Measurements from ENCODE around the gene INPP5E. TPM values are rescaled to one million over a fixed set of nuclear protein-coding genes. Genes with fewer than 3 reads are reported as not detected.

Gene INPP5E
- total RNA-seq, 2 donors from 2014 or later = 6.4 to 9.1 TPM

- no peak overlapping the region for H3K27ac ChIP-seq
- no peaks in the 10 kb centered on the region for H3K4me1 ChIP-seq
- no peak overlapping the region for H3K4me3 ChIP-seq
- no peaks in the 10 kb centered on the region for H3K9me3 ChIP-seq
- no peak for DNase-seq (ENCODE audit: low spot score)
- H3K27me3 ChIP-seq = no peaks in the 10 kb centered on the region
- H3K36me3 ChIP-seq = peaks cover 93% of the 10 kb centered on the region
- TF ChIP-seq CTCF (IDR thresholded peaks at IDR 0.05) = no peak
Measured at GRCh38 chr9:136447173-136447778, 7.6 kb upstream of the INPP5E start.

GRCh38 chr9:136445799-136446198 is 6.2 kb upstream of the INPP5E start:
- no peak for TF ChIP-seq CTCF (IDR thresholded peaks at IDR 0.05)
- no peak overlapping the region for H3K27ac ChIP-seq
- no peak overlapping the region for H3K4me3 ChIP-seq
- no peaks in the 10 kb centered on the region for H3K9me3 ChIP-seq
- H3K4me1 ChIP-seq = no peaks in the 10 kb centered on the region
- peaks cover 98% of the 10 kb centered on the region for H3K36me3 ChIP-seq
- DNase-seq (ENCODE audit: low spot score) = no peak
- H3K27me3 ChIP-seq = no peaks in the 10 kb centered on the region

GRCh38 chr9:136444102-136444501 is 4.5 kb upstream of the INPP5E start:
- no peak for DNase-seq (ENCODE audit: low spot score)
- Histone ChIP-seq H3K4me3 (no peak overlapping the region), H3K36me3 (peaks cover 83% of the 10 kb centered on the region), H3K4me1 (peaks cover 0 to 9% of the 10 kb centered on the region in 2 donors), H3K27ac (no peak overlapping the region), H3K27me3 (no peaks in the 10 kb centered on the region), H3K9me3 (no peaks in the 10 kb centered on the region)
- no peak for TF ChIP-seq CTCF (IDR thresholded peaks at IDR 0.05)

- no peak for TF ChIP-seq CTCF (IDR thresholded peaks at IDR 0.05)
- Histone ChIP-seq H3K9me3 (no peaks in the 10 kb centered on the region), H3K27me3 (no peaks in the 10 kb centered on the region), H3K4me1 (peaks cover 0 to 12% of the 10 kb centered on the region in 2 donors), H3K36me3 (peaks cover 79% of the 10 kb centered on the region), H3K27ac (no peak overlapping the region), H3K4me3 (no peak overlapping the region)
- no peak for DNase-seq (ENCODE audit: low spot score)
Measured at GRCh38 chr9:136443687-136444086, 4.0 kb upstream of the INPP5E start.

DNA sequence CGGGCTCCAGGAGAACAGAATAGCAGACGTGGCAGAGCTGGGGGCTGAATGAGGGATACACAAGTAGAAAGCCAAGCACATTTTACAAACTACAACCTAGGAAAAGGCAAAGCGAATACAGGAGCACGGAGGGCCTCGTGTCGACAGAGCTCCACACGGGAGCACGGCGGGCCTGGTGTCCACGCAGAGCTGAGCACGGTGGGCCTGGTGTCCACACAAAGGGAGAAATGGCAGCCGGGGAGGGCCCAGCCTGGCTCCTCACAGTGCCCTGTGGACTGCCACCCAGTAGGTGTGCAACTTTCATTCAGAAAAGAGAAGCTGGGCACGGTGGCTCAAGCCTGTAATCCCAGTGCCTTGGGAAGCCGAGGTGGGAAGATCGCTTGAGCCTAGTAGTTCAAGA is 3.4 kb upstream of the INPP5E start:
- no peaks in the 10 kb centered on the region for H3K9me3 ChIP-seq
- H3K4me1 ChIP-seq = peaks cover 0 to 18% of the 10 kb centered on the region in 2 donors
- TF ChIP-seq CTCF (IDR thresholded peaks at IDR 0.05) = no peak
- H3K27ac ChIP-seq = no peak overlapping the region
- peaks cover 73% of the 10 kb centered on the region for H3K36me3 ChIP-seq
- H3K27me3 ChIP-seq = no peaks in the 10 kb centered on the region
- DNase-seq (ENCODE audit: low spot score) = no peak
- H3K4me3 ChIP-seq = no peak overlapping the region

DNA sequence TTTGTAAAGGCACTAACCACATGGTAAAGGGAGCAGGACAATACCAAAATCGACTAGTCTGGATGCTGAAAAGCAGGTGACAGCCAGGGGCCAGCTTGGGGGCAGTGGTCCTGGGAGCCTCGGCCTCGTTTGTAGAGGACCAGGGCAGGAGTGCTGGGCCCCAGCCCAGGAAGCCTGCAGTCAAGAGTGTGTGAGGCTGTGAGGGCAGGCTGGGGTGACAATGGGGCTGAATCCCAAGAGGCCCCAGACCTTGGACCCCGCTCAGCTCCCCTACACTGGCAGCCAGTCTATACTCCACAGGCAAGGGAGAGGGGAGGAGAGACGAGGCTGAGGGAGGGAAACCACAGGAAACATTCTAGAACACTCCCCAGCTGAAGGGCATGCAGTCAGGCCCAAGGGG is 2.6 kb upstream of the INPP5E start:
- Histone ChIP-seq H3K36me3 (peaks cover 65% of the 10 kb centered on the region), H3K27ac (no peak overlapping the region), H3K4me3 (no peak overlapping the region), H3K4me1 (peaks cover 0 to 26% of the 10 kb centered on the region in 2 donors), H3K9me3 (no peaks in the 10 kb centered on the region), H3K27me3 (no peaks in the 10 kb centered on the region)
- no peak for DNase-seq (ENCODE audit: low spot score)
- TF ChIP-seq CTCF (IDR thresholded peaks at IDR 0.05) = no peak
